ENCODE data around the gene TEX48.

The TEX48 gene

GRCh38 chr9:114666851-114667250 lies 15.1 kb downstream of the TEX48 start:
- DNase-seq (ENCODE audit: low read depth): no peak

- DNase-seq (ENCODE audit: low read depth): no peak
Observed at GRCh38 chr9:114666401-114666800, 15.6 kb downstream of the TEX48 start.

GRCh38 chr9:114664181-114664580 lies 17.8 kb downstream of the TEX48 start:
- no peak for DNase-seq (ENCODE audit: low read depth)

GRCh38 chr9:114662081-114662989 lies 19.7 kb downstream of the TEX48 start:
- peak; percentile 33 for DNase-seq (ENCODE audit: low read depth)

- DNase-seq (ENCODE audit: low read depth): no peak
Observed at GRCh38 chr9:114657705-114658104, 24.3 kb downstream of the TEX48 start, which contains the start of gene TEX53. TSS of gene TEX53 (minus strand) at chr9:114657805. CDS start at chr9:114657774, 31 bp downstream.

GRCh38 chr9:114656301-114656700 lies 25.7 kb downstream of the TEX48 start:
- DNase-seq (ENCODE audit: low read depth): no peak

- DNase-seq (ENCODE audit: low read depth): no peak
Observed at GRCh38 chr9:114655689-114656088, 26.3 kb downstream of the TEX48 start.

- peak; percentile 52 for DNase-seq (ENCODE audit: low read depth)
Observed at GRCh38 chr9:114653556-114654159, 28.3 kb downstream of the TEX48 start.

GRCh38 chr9:114652776-114653555 lies 29.0 kb downstream of the TEX48 start:
- no peak for DNase-seq (ENCODE audit: low read depth)

- no peak for DNase-seq (ENCODE audit: low read depth)
Observed at GRCh38 chr9:114643896-114644295, 38.1 kb downstream of the TEX48 start.

GRCh38 chr9:114643001-114643400 lies 39.0 kb downstream of the TEX48 start:
- no peak for DNase-seq (ENCODE audit: low read depth)

- no peak for DNase-seq (ENCODE audit: low read depth)
Observed at GRCh38 chr9:114641967-114642366, 40.0 kb downstream of the TEX48 start.

GRCh38 chr9:114638404-114638803 lies 43.6 kb downstream of the TEX48 start:
- DNase-seq (ENCODE audit: low read depth): no peak

- DNase-seq (ENCODE audit: low read depth): no peak
Observed at GRCh38 chr9:114634387-114634786, 47.6 kb downstream of the TEX48 start.

- DNase-seq (ENCODE audit: low read depth): no peak
Observed at GRCh38 chr9:114633438-114634089, 48.4 kb downstream of the TEX48 start.

GRCh38 chr9:114631166-114631565 lies 50.8 kb downstream of the TEX48 start:
- no peak for DNase-seq (ENCODE audit: low read depth)

GRCh38 chr9:114629563-114630090 lies 52.4 kb downstream of the TEX48 start:
- DNase-seq (ENCODE audit: low read depth): no peak

- no peak for DNase-seq (ENCODE audit: low read depth)
Observed at GRCh38 chr9:114627553-114627952, 54.4 kb downstream of the TEX48 start.

GRCh38 chr9:114626415-114627020 lies 55.5 kb downstream of the TEX48 start:
- DNase-seq (ENCODE audit: low read depth): no peak

- no peak for DNase-seq (ENCODE audit: low read depth)
Observed at GRCh38 chr9:114624677-114625076, 57.3 kb downstream of the TEX48 start.

- DNase-seq (ENCODE audit: low read depth): no peak
Observed at GRCh38 chr9:114621975-114622609, 59.9 kb downstream of the TEX48 start.

All from activated T-helper 1 cell treated with Interleukin-2 at 50 U/mL for 16 hours (primary cell).